Panc1 (cell line): Measurements from ENCODE around the gene CXCL16. TPM values are rescaled to one million over a fixed set of nuclear protein-coding genes. Genes with fewer than 3 reads are reported as not detected.

Experiments used
- ATAC-seq: fragments of 200-7000 bp; cut with Tn5 transposase; 2 replicates; pipeline ENCODE4 v1.9.1; 2020; ENCODE audit warnings: mild to moderate bottlenecking, moderate library complexity
- BruUV-seq: library from RNA; stranded (reverse); fragments of 400-500 nt; replicated peaks from 2 replicates; lab custom pipeline; 2021; lab: Mats Ljungman, UMichigan
- CTCF ChIA-PET: fragments of 300-600 bp; sonication (Branson Sonifier 250); formaldehyde crosslinking; loops from one replicate; lab custom pipeline; 2022; ENCODE audit warnings: antibody characterized with exemption; lab: Charles Lee
- POLR2A ChIA-PET: fragments of 300-600 bp; sonication (Branson Sonifier 250); formaldehyde crosslinking; loops from one replicate; lab custom pipeline; 2022; ENCODE audit warnings: antibody characterized with exemption; lab: Charles Lee
- DNase-seq: peaks from one replicate; pipeline ENCODE4 v3.0.0-alpha.2; 2010; ENCODE audit warnings: low read depth, low spot score
- H3K27ac ChIP-seq: 2 replicates; pipeline ENCODE4 v1.5.1; 2011; ENCODE audit warnings: mild to moderate bottlenecking, low read length, inconsistent platforms
- H3K27me3 ChIP-seq: fragments of 200-500 bp; sonication (Bioruptor generic); 2 replicates; pipeline ENCODE4 v1.6.0; 2014; ENCODE audit warnings: low read length, inconsistent platforms; ENCODE audit not compliant: control insufficient read depth, insufficient read depth
- H3K36me3 ChIP-seq: fragments of 200-500 bp; sonication (Bioruptor generic); 2 replicates; pipeline ENCODE4 v1.5.1; 2014; ENCODE audit warnings: inconsistent platforms, mild to moderate bottlenecking, low read length, moderate library complexity; ENCODE audit not compliant: control insufficient read depth, insufficient read depth
- H3K4me1 ChIP-seq: 2 replicates; pipeline ENCODE4 v1.5.1; 2011; ENCODE audit warnings: inconsistent platforms, mild to moderate bottlenecking, low read length, moderate library complexity; ENCODE audit not compliant: control insufficient read depth, insufficient read depth
- H3K4me3 ChIP-seq, 2 experiments: 2 replicates each; pipeline ENCODE4 v1.5.1; 2011 to 2012; ENCODE audit warnings: low read depth in 2 of 2, low read length in 2 of 2, mild to moderate bottlenecking in 2 of 2, inconsistent platforms in 1 of 2, moderate library complexity in 1 of 2
- H3K9me3 ChIP-seq: fragments of 200-500 bp; sonication (Bioruptor generic); 2 replicates; pipeline ENCODE4 v1.5.1; 2014; ENCODE audit warnings: low read depth, mild to moderate bottlenecking, inconsistent platforms, low read length, moderate library complexity; ENCODE audit not compliant: control insufficient read depth, insufficient read depth
- CTCF ChIP-seq: fragments of 450-650 bp; IDR thresholded peaks from 2 replicates; pipeline ENCODE4 v1.5.1; 2017; ENCODE audit warnings: mild to moderate bottlenecking
- POLR2AphosphoS5 ChIP-seq: IDR thresholded peaks from 2 replicates; pipeline ENCODE4 v1.6.1; 2012; ENCODE audit warnings: mild to moderate bottlenecking, low read depth, low read length, moderate library complexity
- REST ChIP-seq, 2 experiments: IDR thresholded peaks; 2 replicates each; pipeline ENCODE4 v1.6.1; 2011 to 2012; ENCODE audit warnings: low read depth in 2 of 2, control low read depth in 1 of 2, low read length in 1 of 2, mild to moderate bottlenecking in 1 of 2, moderate library complexity in 1 of 2; ENCODE audit not compliant: insufficient read depth in 1 of 2
- SIN3A ChIP-seq: IDR thresholded peaks from 2 replicates; pipeline ENCODE4 v1.6.1; 2012; ENCODE audit warnings: low read depth, mild to moderate bottlenecking, low read length, moderate library complexity, borderline replicate concordance; ENCODE audit not compliant: insufficient read depth
- TCF7L2 ChIP-seq: IDR thresholded peaks from 2 replicates; pipeline ENCODE4 v1.6.1; 2011; ENCODE audit warnings: mild to moderate bottlenecking, low read depth, low read length, inconsistent platforms
- in situ Hi-C: cut with HindIII; loops from 2 replicates; pipeline ENCODE4 v1.10.0; 2016; ENCODE audit warnings: low sequenced_read_pairs, low pct_unique_long_range_greater_than_20kb
- intact Hi-C: fragments of 100-400 bp; cut with micrococcal nuclease; formaldehyde crosslinking; loops from one replicate; pipeline ENCODE4 v1.10.0; 2022; ENCODE audit not compliant: unreplicated experiment
- total RNA-seq: library from RNA; stranded (reverse); gene quantifications from one replicate; pipeline ENCODE4 v1.2.1, GENCODE V29; 2021; ENCODE audit not compliant: unreplicated experiment

CXCL16 gene
- total RNA-seq, 1 experiment from 2014 or later = 5.3 TPM

DNA sequence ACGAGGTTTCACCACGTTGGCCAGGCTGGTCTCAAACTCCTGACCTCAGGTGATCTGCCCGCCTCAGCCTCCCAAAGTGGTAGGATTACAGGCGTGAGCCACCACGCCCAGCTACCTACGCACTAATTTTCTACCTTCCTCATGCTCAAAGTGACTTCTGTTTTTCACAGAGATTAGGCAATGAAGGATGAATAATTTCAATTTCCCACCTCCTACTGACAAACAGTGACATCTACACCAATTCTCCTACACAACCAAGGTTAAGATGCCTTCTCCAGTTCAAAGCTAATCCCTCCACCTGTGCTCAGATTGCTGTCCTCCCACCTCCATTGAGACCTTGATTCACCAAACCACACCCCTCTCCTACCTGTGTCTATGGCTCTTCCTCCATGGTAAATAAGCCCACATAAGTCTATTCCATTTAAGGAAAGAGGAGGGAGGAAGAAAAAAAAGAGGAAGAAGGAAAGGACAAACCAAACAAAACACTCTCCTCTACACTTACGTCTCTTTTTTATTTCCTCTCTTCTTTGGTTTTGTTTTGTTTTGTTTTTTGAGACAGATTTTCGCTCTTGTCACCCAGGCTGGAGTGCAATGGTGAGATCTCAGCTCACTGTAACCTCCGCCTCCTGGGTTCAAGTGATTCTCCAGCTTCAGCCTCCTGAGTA, 13.9 kb downstream of the CXCL16 start:
- no peak for DNase-seq

DNA sequence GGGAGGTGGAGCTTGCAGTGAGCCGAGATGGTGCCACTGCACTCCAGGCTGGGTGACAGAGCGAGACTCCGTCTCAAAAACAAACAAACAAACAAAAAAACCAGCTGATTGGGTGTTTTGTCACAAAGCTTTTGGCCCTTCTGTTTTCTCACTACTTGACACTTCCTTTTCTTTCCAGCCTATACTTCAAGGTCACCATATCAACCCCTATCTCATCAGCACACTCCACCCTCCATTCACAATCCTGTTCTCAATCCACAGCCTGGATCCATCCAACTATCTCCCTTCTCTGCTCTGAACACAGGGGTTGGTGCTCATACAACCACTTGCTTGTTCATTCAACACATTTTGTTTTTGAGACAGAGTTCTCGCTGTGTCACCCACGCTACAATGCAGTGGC, 15.1 kb downstream of the CXCL16 start:
- no TSS peak for BruUV-seq
- no peaks in the 10 kb centered on the region for H3K27me3 ChIP-seq
- no peak overlapping the region for H3K4me3 ChIP-seq
- DNase-seq = no peak
- peaks cover 14% of the 10 kb centered on the region for H3K4me1 ChIP-seq
- intact Hi-C loops = no loop called here
- no peak for TF ChIP-seq SIN3A
- no peak for TF ChIP-seq TCF7L2
- no peak for TF ChIP-seq REST (IDR thresholded peaks at IDR 0.05; ENCODE audit: insufficient read depth in 1 of 2, low read depth in 2 of 2, low read length in 1 of 2)
- no peak for TF ChIP-seq POLR2AphosphoS5
- no peak for TF ChIP-seq CTCF
- no peak for ATAC-seq
- H3K27ac ChIP-seq = no peak overlapping the region
- POLR2A ChIA-PET = interaction anchor here (0.6 kb wide), 1 partner anchor 68 kb away, joined by 3 read pairs; no protein-coding TSS in a partner anchor
- in situ Hi-C loops = no loop called here
- H3K36me3 ChIP-seq = no peaks in the 10 kb centered on the region
- CTCF ChIA-PET = no interaction called here
- H3K9me3 ChIP-seq = no peaks in the 10 kb centered on the region

More for the DNA sequence above, 13.9 kb downstream of the CXCL16 start:
- no TSS peak for BruUV-seq
- intact Hi-C loops = no loop called here
- TF ChIP-seq TCF7L2 (no peak), CTCF (no peak), POLR2AphosphoS5 (no peak), REST (IDR thresholded peaks at IDR 0.05; ENCODE audit: insufficient read depth in 1 of 2, low read depth in 2 of 2, low read length in 1 of 2) (no peak), SIN3A (no peak)
- Histone ChIP-seq H3K27ac (no peak overlapping the region), H3K27me3 (no peaks in the 10 kb centered on the region), H3K4me3 (no peak overlapping the region), H3K36me3 (no peaks in the 10 kb centered on the region), H3K4me1 (peaks cover 12% of the 10 kb centered on the region), H3K9me3 (no peaks in the 10 kb centered on the region)
- in situ Hi-C loops = no loop called here
- ATAC-seq = no peak
- POLR2A ChIA-PET = interaction anchor here (0.6 kb wide), 1 partner anchor 144 kb away, joined by 7 read pairs; no protein-coding TSS in a partner anchor
- CTCF ChIA-PET = no interaction called here
